Activated CD4-positive, alpha-beta T cell treated with anti-CD3 and anti-CD28 coated beads for 48 hours (primary cell): Measurements from ENCODE around the gene NRP1.
A peak's percentile ranks its signal among the peaks of the same experiment; 100 is the strongest.
"Not testable (repeated sequence)": the region's sequence is repeated elsewhere in the genome, so short reads cannot be mapped to it uniquely, and the experiment has no call there.

Experiments
- DNase-seq: peaks from one replicate; pipeline ENCODE4 v3.0.0-alpha.2; 2020

Gene NRP1

DNA sequence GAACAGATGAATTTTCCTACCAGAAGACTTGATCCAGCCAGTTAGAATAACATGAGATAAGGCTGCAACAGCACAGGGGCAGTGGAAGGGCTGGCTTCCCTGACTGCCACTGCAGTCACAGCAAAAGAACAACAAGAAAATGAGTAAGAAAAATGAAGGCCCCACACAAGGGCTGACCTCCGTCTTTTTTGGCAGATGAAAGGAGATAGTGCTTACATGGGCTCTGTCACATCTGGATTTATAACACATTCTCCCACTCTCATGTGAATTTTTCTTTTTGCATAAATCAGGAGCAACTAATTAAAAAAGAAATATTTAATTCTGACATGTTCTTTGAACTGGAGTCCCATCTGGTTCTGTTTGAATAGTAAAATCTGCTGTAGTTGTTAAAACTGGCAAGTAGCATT, 99.6 kb downstream of the NRP1 start:
- no peak for DNase-seq

DNA sequence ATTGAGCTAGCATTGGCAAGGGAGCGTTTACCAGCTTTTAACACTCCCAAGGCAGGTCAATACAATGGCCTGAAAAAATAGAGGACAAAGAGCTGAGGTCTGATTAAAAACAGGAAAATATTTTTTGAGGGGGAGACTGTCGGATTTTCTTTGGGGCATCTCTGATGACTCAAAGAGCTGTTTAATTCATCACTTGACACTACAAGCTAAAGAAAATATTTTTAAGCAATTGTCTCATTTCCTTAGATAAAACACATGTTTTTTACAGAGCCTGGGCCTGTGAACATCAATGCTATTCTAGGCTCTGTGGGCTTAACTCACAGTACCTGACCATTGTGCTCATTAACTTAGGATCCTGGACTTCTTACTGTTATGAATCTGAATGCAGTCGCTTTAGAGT, 100.8 kb downstream of the NRP1 start:
- DNase-seq: no peak

DNA sequence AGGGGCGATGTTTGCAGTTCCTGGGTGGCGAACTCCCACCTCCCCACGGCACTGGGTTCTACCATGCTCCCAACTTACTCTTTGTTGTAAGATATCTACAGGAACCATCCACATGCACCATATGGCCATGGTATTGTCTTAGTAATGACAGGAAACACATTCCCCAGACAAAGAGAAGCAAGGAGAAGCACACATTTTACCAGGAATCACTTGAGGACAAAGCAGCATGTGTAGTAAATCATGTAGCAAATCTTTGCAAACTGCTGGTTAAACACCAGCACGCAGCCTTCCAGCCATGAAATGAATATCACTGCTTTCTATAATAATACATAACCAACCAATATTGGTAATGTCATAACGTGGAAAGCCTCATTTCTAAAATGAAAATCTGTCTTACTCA, 101.2 kb downstream of the NRP1 start:
- no peak for DNase-seq

DNA sequence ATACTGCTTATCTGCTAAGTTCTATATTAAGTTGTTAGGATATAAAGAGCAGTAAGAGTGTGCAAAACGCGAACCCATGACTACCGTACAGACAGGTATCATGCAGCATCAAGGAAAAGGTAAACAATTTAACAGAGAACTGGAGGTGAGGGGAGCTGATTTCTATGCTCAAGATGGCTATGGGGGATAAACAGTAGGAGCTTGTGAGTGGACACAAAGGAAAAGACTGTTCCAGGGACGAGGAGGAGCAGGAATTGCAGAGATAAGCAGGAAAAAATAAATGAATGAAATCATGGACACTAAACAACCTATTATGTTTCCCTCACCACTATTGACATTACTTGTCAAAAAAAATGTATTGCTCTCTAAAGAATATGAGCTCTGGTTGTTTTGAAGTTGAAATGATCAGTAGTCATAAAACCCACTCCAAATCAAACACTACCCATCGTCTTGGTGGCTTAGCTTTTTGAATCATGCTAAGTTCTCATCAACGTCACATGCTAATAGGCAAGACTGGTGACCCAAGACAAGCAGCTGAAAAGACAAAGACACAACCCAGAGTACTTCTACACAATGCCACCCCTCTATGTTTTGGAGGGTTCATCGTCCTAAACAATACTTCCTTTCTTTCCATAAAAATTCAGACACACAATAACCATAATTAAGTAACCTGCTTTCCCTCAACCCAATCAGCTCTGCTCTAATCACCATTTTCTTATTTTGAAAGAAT, 102.7 kb downstream of the NRP1 start:
- no peak for DNase-seq

DNA sequence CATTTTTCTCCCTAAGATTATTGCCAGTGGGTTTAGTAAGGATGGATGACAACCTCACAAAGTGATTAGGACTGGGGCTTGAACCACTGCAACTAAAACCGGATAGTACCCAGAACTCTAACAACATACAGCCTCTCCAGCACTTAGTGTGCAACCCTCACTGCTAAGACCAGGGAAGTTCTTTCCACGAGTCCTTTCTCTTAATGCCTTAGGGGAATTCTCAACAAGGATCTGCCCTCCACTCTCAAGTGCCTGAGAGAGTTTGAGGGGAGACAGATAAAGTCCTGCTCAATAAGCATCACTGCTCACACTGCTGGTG, 104.6 kb downstream of the NRP1 start:
- DNase-seq: no peak

DNA sequence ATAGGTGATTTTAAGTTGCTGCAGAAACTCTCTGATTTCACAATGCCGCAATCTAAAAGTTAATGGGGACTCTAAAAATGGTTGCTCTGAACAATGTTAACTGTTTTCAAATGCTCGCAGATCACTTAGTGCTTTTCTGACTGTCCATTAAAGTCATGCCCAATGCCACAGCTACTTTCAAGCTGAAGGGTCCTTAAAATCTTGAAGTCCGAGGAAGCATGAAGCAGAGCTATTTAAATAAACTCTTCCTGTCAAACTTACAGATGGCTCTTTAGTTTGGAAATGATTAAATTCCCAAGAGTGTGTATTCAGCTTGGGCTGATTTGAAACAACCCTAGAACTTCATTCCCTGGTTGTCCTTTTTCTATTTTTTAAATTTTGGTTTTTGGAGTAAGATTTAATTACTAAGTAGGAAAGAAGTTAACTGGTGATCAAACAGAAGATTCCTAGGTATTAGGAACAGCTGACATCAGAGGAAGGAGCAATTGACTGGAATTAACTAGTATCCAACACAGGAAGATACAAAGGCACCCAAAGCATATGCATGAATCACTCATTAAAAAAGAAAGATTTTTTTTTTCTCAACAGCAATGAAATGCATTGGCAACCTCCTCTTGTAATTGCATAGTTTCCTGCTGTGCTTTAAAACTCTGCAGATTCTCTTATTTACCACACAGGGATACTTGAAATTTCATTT, 105.1 kb downstream of the NRP1 start:
- DNase-seq: no peak

DNA sequence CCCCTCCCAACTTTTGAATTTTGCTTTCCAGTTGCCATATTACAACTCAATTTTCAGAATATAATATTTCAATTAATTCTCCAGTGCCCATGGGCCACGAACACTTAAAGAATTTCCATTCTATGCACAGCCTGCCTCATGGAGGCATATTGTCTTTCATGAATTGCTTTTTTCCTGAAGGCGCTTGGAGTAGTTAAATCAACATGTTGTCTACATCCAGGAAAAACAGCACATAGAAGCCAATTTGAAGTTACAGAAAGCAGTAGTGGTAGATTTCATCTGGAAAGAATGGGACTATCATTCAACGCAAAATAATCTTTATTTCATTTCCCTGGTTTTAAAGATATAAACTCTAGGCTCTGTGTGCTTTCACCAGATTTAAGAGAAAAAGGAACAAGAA, 106.0 kb downstream of the NRP1 start:
- no peak for DNase-seq

DNA sequence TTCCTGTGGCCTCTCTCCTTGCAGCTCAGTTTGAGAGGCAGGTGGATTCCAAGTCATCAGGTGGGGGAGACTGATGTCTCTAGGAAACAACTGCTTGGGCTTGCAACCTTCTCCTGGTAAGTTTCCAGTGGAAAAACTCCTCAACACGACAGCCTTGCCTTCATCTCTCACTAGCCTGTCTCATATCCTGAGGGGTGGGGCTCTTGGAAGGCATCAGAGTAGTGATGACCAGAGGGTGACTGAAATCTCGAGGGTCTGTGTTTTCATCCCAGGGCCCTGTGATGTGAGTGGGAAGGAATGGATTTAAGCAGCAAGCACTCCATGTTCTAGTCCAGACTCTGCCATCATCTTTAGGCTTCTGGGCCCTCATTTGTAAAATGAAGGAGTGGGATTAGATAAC, 107.0 kb downstream of the NRP1 start:
- no peak for DNase-seq

DNA sequence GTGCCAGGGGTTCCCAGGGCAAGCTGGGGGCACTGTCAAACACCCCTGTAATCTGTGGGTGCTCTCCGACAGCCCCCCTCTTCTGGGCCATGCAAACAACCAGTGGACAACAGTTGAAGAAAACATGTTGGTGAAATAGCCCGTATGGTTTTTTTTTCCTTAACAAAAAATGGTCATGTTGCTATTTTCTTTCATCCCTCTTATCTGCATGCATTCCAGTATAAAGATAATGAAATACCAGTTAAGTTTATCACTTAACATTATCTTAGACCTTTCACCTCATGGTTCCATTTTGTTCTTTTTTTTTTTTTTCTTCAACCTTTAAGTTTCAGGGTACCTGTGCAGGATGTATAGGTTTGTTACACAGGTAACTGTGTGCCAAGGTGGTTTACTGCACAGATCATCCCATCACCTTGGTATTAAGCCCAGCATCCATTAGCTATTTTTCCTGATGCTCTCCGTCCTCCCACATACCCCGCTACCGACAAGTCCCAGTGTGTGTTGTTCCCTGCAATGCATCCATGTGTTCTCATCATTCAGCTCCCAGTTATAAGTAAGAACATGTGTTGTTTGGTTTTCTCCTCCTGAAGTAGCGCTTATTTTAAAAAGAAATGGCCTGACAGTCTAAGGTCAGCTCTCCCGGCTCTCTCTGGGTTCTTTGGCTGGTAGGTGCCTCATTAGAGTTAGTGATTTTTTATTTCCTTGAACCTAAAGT, 110.1 kb downstream of the NRP1 start:
- no peak for DNase-seq

DNA sequence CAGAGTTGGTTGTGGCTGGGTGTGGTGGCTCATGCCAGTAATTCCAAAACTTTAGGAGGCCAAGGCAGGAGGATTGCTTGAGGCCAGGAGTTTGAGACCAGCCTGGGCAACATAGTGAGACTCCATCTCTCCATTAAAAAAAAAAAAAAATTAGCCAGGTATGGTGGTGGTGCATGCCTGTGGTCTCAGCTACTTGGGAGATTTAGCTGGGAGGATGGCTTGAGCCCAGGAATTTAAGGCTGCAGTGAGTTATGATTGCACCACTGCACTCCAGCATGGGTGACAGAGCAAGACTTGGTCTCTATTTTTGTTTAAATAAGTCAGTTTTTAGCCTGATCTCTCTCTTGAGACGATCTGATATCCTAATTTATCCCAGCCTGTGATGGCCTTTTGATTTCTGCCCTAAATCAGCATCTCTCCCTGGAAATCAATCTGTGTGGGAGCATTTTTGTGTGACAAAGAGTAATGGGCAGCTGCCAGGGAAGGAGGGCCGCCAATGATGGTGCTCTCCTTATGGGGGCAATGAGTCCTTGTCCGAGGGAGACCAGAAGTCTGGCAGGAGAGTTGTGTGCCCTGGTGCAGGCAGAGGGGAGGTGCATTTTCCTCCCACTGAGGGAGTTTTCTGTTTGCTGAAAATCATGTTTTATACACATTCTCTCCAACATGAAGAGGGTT, 111.0 kb downstream of the NRP1 start:
- DNase-seq: no peak

DNA sequence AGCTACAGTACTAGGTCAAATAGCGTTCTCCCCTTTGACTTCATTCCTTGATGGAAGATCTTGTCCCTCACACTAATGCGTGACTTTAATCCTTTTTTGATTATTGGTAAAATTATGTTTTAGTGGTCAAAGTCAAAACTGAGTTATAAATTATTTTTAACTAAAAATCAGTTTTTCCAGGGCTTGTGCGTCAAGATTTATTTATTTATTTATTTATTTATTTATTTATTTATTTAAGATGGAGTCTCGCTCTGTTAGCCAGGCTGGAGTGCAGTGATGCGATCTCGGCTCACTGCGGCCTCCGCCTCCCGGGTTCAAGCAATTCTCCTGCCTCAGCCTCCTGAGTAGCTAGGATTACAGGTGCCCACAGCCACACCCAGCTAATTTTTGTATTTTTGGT, 112.2 kb downstream of the NRP1 start:
- not testable (repeated sequence) for DNase-seq

DNA sequence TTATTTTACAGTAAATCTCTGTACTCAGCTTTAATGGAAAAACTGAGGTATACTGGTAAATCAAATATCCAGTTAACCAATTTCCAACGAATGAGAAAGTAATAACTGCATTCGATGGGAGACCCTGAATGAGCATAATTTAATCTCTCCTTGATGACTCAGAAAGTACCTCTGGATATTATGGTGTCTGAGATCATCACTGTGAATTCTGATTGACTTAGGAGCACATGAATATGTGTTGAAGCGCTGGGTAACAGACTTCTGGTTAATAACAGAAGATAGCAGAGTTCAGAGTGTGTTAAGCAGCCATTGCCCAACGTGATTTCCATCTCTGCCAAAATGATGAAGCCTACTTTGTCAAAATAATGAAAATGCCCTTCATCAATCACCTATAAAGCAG, 116.6 kb downstream of the NRP1 start:
- no peak for DNase-seq

DNA sequence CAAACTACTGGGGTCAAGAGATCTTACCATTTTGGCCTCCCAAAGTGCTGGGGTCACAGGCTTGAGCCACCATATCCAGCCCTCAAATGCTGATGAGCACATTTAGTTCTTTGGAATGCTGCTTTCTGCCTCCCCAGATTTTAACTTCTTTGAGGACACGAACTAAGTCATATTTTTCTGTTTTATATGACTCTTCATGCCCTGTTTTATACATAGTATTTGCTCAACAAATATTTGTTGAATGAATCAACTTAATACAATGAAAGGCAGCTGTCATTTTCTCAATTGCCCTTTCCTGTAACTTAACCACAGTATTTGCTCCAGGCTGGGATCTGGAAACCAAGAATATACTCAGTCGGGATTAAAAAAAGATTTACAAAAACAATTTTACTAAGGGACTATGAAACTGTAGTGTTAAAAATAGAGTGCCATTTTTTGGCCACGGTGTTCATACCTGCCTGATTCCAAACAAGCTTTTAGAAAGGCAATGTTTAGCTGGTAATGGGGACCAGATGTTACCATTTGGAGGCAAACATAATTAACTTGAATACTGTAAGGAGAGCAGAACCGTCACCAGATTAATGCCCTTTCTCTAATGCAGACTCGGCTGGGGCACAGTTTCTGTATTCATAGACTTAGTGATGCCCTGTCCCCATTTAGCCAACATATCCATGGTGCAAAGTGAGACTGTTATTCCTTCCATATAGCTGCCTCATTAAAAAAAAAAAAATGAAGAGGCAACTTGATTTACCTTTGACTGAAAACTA, 117.6 kb downstream of the NRP1 start:
- DNase-seq: no peak

DNA sequence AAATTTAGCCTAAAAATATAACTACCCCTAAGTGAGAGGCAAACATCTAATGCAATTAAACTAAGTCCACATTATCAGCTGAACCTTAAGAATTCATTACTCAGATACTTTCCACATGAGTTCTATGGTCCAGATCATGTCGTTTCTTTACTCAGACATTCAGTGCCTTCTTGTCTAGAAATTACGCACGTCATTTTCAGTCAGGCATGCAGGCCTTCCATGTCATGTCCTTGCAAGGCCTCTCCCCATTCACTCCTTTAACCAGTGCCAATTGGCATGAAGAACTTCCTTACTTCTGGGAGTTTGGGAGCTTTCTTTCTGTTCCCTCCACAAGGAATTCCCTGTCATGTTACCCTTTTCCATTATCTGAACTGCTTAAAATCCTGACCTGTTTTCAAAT, 118.8 kb downstream of the NRP1 start:
- DNase-seq: no peak

DNA sequence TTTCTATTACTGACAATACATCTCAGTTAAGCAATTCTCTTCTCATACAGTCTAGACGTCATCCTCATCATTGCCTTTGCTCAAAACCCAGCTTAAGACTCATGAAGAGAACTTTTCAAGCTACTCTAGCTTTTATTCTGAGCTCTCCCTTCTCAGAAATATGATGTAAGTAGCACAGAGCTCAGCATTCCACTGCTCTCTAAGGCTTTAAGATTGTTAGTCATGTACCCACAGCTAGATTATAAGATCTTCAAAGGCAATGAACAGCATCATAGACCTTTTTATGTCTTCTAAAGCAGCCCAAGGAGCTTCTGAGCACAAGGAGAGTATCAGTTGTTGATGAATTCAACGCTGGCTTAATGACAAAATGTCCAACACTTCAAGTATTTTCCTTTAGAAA, 119.3 kb downstream of the NRP1 start:
- no peak for DNase-seq

DNA sequence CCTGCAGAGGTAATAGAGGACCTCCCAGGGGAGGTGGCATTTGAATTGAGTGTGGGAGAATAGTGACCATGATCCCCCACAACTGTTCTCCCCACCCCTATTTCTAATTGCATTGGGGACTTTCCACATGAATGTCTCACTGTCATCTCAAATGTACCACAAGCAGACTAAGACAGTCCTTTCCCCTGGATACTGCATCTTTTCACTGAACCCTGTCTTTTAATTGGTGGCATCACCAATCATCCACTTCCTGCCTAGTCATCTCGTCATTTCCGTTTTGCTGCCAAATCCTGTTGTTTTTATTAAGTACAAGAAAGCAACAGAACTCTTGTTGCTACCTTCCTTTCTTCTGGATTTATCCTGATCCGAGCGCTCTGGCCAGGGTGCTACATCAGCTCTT, 120.3 kb downstream of the NRP1 start:
- no peak for DNase-seq

DNA sequence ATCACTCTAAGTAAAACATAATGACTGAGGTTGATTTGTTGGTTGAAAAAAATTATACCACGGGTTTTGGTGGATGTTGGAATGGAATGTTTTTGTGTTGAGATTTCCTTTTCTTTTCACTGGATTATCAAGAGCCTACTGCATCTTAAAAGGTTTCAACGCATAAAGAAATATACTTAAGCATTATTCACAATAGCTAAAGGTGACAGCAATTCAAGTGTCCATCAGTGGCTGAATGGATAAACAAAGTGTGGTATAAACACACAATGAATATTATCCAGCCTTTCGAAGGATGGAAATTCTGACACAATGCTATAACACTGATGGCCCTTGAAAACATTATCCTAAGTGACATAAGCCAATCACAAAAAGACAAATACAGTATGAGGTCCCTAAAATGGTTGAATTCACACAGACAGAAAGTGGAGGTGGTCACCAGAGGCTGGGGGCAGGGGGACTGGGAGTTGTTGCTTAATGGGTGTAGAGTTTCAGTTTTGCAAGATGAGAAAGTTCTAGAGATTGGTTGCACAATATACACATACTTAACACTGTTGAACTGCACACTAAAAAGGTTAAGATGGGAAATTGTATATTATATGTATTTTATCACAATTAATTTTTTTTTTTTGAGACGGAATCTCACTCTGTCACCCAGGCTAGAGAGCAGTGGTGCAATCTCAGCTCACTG, 122.3 kb downstream of the NRP1 start:
- DNase-seq: no peak

DNA sequence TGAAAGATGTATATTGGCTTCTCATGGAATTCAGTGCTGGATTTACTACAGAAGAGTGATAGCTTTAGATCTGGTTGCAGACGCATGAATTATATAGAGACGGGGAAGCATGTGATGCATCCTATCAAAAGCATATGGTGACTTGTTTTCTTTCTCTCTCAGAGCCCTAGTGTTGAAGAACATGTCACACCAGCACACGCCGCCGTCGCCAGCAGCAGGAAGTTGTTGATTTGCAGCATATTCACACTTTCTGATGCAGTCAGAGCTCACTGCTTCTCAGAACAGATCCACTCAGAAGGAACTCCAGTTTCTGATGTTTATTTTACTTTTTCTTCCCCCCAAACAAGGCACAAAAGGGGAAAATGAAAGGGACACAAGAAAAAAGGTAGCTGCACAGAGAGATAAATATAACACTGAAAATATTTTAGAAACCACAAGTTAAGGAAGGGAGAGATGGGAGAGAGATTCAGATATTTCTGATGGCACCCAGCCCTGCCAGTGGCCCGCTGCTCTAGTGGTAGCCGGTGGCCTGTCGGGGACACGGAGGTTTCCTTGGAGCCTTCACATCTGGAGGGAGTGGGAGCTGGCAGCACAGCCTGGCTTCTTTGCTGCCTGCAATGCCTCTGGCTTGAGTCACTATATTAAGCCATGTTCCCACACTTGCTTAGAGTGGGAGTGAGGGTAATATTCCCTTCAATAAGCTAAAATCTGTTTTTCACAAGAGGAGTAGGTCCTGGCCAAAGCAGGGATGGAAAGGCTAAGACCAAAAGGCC, 123.2 kb downstream of the NRP1 start:
- DNase-seq: peak; percentile 34

DNA sequence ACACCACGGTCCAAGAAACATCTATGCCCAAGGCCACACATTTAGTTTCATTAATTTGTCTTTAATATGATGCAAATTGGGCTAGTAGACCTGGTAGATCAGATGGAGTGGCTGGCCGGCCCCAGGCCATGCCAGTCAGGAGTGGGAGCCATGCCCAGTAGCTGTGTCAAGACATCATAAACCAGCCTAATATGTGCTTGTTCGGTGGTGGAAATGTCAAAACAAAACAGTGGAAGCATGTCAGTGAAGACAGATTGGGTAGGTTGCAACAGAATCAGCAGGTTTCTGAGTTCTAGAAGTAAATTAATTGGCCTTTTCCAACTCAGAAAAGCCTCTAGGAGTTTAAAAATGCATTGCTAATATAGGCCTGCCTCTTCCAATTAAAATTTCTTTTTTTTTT, 124.7 kb downstream of the NRP1 start:
- DNase-seq: no peak

DNA sequence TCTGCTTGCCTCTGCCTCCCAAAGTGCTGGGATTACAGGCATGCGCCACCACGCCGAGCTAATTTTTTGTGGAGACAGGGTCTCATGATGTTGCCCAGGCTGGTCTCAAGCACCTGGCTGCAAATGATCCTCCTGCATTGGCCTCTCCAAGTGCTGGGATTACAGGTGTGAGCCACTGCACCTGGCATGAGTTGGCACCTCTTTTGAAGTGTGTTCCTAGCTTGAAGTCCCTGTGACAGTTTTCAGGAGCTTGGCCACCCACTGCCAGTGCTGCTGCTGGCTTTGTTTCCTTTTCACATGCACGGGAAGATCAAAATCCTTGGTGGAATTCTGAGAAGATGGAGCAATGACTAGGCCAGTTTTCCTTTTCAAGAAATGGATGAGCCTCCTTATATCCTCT, 126.3 kb downstream of the NRP1 start:
- DNase-seq: no peak

DNA sequence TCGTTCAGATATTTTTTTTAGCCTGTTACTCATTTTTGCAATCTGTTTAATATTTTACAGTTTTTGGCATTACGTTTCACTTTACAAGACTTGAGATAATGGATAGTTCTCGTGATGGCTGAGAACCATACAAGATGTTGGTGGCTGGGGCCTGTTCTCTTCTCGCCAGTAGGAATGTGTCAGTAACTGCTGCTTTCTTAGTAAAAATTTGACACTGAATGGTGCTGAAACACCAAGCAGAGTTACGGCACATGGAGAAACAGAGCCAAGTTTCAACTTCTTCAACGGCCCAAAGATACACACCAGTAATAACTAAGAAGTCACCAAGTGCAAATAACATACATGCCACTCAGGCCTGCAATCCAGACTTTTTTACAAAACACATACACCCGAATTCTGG, 130.4 kb downstream of the NRP1 start:
- DNase-seq: no peak

DNA sequence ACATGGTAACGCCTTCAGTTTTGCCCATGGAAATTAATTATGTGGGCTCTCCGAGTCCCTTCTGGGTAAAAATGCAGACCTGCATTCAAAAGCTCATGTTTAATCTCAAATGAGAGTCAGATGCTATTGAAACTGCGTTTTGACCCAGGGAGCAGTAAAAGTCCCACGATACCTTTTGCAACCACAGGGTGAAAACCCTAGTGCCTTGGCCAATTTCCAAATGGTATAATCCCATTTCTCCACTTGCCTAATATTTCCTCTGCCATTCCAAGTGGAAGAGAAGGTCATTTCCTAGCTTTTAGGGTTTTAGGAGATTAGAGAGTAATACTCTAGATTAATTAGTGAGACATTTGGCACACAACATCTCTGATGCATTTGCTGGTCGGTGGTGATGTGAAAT, 132.5 kb downstream of the NRP1 start:
- DNase-seq: no peak
